Hematopoietic multipotent progenitor cell treated with erythropoietin and hydrocortisone succinate and interleukin-3 and kit ligand, for 6 days (in vitro differentiated cells): ENCODE data around the gene SPSB1.

Experiments
- DNase-seq: peaks from one replicate; pipeline ENCODE4 v3.0.0-alpha.2; 2015

The SPSB1 gene

DNA sequence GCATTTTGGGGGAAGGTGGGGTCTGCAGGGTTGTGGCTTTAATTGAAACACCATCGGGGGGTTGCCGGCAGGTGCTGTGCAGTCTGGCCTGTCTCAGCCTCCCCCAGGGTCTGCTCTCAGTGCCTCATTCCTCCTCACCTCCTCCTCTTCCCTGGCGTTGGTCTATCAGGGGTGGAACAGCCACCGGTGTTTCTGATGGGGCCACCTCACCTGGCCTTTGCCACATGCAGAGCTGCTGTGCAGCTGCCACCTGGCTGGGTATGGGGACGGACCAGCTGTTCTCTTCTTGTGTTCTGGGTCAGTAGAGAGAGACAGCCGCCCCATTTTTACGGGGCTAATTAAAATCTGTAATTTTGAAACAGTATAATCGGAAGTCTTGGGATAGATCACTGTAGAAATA is 53.9 kb downstream of the SPSB1 start:
- DNase-seq, result no peak

DNA sequence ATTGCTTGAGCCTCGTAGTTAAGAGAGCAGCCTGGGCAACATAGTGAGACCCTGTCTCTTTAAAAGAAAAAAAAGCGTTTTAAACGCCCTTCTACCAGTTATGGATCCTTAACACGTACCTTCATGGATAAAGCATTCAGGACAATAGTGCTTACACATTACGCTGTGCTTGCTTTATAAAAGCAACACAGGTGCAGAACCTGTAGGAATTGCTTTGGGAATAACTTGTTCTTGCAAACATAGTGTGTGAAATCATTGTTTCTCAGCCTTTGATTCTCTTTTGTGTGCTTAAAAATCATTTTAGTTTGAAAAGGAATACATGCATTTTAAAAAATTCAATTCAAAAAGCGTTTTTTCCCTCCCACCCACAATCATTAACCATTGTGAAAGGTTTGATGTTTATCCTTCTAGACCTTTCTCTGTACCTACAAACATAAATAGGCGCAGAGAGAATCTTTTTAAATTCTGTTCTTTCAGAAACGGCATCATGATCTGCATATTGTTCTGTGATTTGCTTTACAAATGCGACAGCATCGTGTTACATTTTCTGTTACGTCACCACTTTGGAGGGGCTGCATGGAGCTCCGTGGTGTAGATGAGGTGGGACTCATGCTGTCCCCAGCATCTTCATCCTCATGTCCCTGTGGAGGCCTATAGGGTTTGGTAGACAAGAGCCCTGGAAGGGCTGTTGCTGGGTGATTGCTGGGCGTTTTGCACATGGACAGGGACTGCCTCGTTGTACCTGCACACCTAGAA is 54.6 kb downstream of the SPSB1 start:
- no peak for DNase-seq

DNA sequence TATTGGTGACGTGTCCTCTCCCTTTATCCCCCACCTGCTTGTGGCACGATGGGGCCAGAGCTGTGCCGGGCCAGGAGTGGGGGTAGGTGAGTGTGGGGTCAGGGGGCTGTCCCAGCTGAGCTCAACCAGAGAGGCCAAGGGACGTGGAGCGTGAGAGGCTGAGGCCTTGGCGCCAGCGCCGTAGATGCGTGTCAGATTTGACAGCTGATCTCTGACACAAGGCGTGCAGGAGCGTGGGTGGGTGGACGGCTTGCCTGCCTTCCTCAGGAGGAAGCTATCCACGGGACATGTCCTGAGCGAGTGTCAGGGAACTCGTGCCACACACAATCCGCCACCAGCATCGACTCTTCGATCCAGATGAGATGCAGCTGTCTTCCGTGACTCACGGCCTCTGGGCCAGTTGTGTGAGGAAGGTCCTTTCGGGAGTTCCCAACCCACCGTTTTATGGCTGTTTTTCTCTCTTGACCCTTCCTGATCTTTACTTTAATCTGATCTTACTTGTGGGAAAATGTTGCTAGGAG is 56.7 kb downstream of the SPSB1 start:
- DNase-seq, result no peak

DNA sequence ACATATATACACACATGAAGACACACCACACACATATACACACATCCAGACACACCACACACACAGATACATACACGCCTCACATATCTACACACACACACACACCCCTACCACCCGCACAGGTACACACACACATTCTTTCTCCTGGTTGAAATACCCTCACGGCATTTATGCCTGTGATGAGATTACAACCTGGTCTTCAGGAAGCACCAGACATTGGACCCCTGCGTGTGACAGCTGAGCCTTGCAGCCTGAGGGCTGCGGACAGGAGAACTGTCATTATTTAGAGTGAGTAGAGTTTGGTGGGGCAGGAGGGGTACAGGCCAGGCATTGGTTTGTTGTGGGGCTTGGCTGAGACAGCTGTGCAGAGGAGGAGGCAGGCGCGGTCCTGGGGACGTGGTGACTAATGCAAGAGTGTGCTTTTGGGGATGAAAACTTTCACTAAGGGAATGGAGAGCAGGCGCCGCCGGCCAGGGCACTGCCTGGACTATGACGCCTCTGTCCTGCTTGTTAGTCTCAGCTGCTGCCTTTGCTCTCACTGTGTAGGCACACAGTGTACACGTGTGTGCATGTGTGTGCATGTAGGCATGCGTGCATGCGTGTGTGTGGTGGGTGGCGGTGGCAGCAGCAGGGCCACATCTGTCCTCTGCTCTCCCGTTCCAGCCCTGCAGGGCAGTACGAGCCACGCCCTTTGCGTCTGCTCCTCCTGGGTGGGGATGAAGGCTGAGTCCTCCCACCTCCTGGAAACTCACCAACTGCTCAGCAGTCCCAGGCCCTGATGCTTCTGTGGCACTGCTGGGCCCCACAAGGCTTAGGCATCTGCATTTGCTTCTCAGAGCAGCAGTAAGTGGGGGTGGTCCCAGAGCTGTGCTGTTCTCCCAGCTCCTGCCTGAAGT is 57.6 kb downstream of the SPSB1 start:
- no peak for DNase-seq

DNA sequence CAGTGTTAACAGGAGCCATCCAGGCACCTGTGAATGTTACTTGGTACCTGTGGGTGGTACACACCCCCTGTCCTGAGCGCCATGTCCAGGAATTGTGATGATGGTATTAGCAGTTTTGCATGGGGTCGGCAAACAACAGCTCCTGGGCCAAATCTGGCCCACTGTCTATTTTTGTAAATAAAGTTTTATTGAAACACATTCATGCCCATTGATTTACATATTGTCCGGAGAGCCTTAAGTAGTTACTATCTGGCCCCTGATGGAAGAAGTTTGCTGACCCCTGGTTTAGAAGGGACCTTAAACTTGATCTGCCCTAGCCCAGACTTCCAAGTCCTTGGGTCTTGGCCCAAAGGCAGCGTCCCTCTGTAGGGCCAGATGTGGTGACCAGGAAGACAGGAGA is 58.3 kb downstream of the SPSB1 start:
- no peak for DNase-seq

DNA sequence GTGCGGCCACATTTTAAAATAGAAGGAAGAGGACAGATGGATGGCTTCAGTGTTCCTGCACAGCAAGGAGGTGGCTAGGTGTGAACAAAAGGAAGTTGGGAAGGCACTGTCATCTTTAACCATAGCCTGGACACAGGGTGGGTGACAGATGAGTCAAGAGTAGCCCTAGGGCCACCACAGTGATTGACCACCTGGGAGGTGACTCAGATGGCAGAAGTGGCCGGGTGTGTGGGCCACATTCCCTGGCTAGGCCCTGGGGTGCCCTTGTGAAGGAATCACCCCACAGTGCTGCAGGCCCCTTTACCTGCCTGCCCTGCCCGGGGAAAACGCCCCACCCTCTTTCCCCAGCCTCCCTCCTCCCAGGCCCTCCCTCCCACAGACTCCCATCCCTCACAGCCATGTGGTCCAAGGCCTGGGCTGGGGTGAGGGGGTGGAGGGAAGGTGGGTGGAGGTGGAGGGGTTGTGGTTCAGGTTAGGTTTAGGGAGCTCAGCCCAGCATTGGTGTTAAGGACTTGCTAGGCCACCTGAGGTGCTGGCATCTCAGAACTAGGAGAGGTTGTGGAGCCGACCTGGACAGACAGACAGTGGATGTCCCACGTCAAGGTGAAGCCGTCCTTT is 59.1 kb downstream of the SPSB1 start:
- DNase-seq, result no peak

DNA sequence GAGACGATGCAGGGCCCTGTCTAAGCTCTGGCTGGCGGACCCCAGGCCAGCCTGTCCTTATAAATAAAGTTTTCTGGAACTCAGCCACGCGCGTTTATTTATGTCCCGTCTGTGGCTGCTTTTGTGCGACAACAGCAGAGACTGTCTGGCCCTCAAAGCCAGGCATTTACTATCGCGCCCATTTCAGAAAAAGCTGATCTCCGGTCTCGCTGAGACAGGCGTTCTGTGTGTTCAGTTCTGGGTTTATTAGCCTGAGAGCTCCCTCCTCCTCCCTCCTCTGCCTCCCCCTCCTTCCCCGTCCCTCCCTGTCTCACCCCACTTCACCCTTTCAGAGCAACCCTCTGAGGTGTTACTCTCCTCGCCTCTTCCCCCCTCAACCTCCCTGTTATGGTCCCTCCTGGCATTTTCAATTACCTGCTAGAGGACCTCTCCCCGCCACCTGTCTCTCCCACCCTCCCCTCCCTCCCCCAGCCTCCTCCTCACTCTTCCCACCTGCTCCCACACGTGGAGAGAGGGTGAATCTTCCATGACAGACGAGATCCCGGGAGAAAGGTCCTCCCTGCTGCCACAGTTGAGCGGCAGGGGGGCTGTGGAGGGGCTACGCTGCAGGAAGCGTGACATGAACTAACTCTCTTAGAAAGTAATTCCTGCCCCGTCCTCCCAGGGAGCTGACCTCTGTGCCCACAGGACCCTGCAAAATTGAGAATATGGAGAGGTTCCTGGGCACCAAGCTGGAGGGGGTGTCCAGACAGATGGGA is 59.9 kb downstream of the SPSB1 start:
- no peak for DNase-seq

DNA sequence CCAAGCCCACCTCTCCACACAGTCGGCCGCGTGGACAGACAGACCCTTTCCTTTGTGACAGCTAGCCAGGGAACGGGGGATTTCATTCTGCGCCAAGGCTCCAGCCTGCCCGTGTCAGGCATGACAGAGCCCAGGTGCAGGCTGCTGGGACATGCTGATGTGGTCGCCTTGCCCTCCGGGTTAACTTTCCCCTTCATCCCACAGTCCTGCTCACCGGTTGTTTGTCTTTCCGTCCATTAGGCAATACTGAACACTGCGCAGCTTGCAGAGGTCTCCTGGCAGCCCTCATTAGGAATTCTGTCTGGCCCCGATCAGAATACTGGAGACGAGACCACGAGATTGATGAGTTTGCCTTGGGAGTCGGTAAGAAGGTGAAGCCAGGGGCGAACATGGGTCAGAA is 62.8 kb downstream of the SPSB1 start:
- no peak for DNase-seq

DNA sequence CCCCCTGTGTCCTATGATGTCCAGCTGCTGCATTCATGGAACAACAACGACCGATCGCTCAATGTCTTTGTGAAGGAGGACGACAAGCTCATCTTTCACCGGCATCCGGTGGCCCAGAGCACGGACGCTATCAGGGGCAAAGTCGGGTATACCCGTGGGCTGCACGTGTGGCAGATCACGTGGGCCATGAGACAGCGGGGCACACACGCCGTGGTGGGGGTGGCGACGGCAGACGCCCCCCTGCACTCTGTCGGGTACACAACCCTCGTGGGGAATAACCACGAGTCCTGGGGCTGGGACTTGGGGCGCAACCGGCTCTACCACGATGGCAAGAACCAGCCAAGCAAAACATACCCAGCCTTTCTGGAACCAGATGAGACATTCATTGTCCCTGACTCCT is 63.3 kb downstream of the SPSB1 start:
- DNase-seq, result no peak

DNA sequence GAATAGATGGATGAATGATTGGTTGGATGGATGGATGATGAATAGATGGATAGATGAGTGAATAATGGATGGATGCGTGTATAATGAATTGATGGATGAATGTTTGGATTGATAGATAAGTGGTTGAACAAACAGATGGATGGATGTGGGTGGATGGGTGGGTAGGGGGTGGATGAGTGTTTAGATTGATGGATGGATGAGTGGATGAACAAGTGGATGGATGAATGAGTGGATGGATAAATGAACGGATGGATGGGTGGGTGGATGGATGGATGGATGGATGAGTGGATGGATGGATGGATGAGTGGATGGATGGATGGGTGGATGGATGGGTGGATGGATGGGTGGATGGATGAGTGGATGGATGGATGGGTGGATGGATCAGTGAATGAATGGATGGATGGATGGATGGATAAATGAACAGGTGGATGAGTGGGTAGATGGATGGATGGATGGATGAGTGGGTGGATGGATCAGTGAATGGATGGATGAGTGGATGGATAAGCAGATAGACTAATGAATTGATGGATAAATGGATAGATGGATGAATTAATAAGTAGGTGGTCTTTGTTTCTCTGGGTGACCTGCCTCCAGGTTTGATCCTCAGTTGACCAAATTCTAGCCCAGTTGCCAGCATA is 64.3 kb downstream of the SPSB1 start:
- no peak for DNase-seq

DNA sequence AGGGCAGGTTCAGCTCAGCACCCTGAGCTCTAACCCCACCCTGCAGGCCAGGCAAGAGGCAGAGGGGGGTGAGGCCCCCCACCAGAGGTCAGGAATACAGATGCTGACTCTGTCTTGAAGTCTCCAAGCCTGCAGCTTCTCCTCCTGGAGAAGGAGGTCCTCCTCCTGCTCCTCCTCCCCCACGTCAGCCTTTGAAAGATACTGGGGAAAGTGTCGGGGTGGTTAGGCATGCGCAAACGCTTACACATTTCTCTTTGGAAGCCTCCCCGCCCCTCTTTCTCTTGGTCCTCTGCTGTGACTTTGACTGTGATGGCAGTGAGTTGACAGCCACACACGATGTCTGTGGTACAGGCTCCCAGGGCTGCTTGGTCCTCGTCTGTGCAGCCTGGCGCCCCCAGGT is 65.3 kb downstream of the SPSB1 start:
- DNase-seq, result no peak

DNA sequence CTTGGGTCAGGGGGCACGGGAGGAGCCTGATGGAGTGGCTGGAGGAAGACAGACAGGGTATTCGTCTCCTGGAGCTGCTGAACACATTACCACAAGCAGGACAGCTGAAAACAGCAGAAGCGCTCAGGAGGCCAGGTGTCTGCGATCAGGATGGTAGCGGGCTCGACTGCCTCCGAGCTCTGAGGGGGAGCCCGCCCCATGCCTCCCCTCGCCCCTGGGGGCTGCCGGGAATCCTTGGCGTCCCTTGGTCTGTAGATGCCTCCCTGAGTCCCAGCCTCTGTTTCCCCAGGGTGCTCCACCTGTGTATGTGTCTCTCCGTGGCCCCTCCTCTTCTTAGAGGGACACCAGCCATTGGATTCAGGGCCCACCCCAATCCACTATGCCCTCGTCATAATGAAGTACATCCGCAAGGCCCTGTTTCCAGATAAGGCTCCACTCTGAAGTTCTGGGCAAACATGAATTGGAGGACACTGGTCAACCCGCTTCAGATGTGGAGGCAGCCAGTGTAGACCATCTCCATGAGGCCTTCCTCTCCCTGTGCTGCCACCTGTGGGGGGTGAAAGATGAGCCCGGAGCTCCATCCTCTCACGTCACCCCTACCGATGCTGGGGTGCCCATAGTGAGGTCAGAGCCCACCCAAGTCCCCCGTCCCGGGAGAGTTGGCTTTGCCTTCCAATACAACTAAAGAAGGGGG is 67.8 kb downstream of the SPSB1 start:
- no peak for DNase-seq

DNA sequence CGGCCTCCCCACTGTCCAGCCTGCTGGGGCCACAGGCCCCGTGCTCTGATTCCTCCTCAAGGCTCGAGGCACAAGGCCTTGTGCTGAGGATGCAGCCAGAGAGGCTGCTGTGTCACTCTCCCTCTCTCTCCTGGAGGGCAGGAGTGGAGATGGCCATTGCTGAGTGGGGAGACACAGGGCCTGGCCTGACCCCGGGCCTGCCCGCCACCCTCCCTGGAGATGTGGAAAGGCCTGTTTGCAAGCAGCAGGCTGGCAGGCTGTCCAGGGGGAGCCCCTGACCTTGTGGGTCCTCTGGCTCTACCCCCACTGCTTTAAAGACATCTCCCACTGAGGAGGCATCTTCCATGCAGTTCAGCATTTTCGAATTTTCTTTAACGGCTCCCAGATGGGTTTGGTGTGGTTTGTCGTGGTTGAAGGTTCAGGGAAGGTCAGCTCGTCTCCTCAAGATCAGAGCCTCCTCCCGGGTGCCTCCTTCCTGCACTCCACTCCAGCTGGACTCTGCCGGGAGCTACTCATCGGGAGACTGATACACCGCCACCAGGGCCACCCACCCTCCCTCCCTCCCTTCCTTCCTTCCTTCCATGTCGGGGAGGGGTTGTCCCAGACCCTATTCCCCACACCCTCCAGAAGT is 69.1 kb downstream of the SPSB1 start:
- DNase-seq, result no peak

DNA sequence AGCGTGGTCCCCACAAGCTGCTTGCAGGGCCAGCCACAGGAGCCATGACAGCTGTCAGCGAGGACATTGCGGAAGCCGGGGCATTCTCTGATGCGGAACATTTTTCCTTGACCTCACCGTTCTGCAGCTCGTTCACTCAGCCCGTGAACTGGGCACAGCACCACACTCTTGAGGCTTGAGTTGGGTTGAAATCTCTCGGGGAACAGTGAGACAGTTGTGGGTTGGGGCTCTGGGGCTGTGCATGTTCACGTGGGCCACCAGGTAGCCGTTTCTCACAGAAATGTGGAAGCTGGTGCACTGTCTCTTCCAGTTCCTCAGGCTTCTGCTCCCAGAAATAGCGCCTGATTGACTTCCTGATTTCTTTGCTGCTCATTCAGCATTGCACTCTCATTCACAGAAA is 69.8 kb downstream of the SPSB1 start:
- DNase-seq, result no peak

DNA sequence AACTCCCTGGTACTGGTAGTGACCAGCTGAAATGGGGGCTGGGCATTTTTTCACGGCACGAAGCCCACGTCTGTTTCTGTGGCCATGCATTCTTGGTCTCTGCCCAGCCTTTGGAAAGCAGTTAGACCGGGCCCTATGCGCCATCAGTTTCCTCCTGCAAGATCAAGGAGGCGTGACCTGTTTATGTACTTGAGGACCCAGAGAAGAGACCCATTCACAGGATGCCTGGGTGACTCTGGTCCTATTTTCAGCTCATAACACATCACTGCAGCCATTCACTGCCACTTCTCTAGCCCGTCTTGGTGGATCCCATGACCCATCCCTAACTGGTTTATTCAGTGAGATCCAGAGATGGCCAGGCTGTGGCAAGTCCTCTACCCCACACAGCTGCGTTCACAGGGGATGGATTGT is 70.4 kb downstream of the SPSB1 start:
- no peak for DNase-seq

DNA sequence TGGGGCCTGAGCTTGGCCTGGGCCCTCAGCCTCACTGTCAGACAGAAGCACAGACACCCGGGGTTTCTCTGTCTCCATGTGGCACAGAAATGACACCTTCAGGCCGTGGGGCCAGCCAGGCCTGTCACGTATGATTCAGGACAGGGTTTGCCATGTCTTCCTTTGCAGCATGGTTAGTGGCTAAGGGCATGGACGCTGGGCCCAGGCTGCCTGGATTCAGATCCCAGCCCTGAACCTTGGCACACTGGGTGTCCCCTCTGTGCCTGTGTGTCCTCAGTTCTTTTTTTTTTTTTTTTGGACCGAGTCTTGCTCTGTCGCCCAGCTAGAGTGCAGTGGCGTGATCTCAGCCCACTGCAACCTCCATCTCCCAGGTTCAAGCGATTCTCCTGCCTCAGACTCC is 73.6 kb downstream of the SPSB1 start:
- DNase-seq, result no peak

DNA sequence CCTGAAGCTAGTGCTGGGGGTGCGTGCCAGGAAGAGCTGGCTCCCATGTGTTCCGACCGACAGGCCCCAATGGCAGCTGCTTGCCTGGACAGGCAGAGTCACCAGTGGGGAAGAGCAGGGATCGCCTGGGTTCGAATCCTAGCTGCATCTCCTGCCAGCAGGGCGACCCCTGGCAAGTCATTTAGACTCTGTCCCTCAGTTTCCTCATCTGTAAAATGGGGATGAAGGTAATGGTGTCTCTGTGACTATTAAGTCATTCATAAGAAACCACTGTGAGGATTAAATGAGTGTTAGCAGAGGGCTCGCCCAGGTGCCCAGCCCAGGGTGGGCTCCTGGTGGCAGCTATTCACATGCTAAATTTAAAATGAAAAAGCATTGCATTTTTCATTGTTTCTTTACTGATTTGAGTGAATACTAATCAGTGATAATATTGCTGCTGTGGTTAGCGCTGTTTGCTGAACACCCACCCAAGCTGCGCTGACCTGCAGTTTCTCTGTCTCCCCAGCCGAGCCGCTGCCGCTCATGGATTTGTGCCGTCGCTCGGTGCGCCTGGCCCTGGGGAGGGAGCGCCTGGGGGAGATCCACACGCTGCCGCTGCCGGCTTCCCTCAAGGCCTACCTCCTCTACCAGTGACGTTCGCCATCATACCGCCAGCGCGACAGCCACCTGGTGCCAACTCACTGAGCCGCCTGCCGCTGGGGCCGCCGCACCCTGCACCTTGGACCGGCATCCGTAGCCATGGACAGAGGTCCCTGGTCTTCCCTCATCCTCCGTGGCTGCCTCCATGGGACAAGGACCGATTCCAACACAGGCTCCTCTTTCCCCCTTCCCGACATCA is 74.5 kb downstream of the SPSB1 start:
- DNase-seq, result no peak

DNA sequence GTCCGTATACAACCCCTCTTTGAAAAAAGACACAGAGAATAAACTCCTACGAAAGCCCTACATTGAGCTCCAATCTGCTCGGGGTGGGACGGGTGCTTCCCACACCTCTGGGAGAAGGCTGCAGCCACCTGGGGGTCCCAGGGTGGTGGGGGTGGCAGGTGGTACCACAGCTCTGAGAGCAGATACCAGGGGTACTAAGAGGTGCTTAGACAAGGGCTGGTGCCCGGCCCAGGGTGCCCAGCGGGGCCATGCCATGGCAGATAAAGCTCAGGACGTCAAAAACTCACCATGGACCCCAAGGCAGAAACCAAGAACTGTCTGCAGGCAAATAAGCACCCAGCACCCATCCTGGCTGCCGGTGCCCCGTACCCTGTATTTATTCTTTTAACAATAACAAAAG is 75.1 kb downstream of the SPSB1 start:
- no peak for DNase-seq

DNA sequence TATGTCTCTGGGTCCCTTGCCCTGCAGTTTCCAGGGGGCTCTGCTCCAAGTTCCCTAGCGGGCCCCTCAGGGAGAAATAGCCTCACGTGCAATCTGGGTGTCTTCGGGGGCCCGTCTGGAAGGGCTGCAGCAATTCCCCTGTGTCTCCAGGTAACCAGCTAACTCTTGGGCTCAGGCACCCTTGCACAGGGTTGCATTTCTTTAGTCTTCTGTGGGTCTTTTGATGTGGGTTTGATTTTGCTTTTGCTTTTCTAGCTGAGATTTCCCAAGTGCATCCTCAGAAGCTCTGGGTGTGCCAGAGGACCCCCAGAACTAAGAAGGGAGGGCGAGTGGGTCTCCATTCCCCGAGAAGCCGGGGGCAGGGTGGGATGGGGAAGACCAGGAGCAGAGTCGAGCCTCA is 75.7 kb downstream of the SPSB1 start:
- DNase-seq, result no peak
